Peyer's patch (tissue), 4 donors: ENCODE results near the gene PEG3.
"Not testable (repeated sequence)": the region's sequence is repeated elsewhere in the genome, so short reads cannot be mapped to it uniquely, and the experiment has no call there.

ENCODE experiments used
- POLR2A ChIP-seq, 2 donors: fragments of 450-650 bp; IDR thresholded peaks; one replicate each; pipeline ENCODE4 v1.5.1; 2017; ENCODE audit warnings: antibody characterized with exemption in 2 of 2, mild to moderate bottlenecking in 2 of 2, moderate library complexity in 2 of 2
- TF ChIP-seq, protein P1 (sequence below), 6 experiments: fragments of 450-650 bp in 4 of 6; fragments of 200-600 bp in 2 of 6; sonication (generic) in 1 of 6; IDR thresholded peaks; one replicate each; pipeline ENCODE4 v1.5.1; 2017 to 2019; ENCODE audit warnings: antibody characterized with exemption in 6 of 6, mild to moderate bottlenecking in 3 of 6, moderate library complexity in 1 of 6

DNA sequence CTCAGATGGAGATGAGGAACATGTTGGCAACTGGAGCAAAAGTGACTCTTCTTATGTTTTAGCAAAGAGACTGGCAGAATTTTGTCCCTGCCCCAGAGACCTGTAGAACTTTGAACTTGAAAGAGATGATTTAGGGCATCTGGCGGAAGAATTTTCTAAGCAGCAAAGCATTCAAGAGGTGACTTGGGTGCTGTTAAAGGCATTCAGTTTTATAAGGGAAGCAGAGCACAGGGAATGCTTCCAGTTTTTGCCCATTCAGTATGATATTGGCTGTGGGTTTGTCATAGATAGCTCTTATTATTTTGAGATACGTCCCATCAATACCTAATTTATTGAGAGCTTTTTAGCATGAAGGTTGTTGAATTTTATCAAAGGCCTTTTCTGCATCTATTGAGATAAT, 11.8 kb upstream of the PEG3 start:
- TF ChIP-seq POLR2A (IDR thresholded peaks at IDR 0.05): not testable (repeated sequence)
- TF ChIP-seq, protein P1, sequence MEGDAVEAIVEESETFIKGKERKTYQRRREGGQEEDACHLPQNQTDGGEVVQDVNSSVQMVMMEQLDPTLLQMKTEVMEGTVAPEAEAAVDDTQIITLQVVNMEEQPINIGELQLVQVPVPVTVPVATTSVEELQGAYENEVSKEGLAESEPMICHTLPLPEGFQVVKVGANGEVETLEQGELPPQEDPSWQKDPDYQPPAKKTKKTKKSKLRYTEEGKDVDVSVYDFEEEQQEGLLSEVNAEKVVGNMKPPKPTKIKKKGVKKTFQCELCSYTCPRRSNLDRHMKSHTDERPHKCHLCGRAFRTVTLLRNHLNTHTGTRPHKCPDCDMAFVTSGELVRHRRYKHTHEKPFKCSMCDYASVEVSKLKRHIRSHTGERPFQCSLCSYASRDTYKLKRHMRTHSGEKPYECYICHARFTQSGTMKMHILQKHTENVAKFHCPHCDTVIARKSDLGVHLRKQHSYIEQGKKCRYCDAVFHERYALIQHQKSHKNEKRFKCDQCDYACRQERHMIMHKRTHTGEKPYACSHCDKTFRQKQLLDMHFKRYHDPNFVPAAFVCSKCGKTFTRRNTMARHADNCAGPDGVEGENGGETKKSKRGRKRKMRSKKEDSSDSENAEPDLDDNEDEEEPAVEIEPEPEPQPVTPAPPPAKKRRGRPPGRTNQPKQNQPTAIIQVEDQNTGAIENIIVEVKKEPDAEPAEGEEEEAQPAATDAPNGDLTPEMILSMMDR (IDR thresholded peaks at IDR 0.05): not testable (repeated sequence)
